RWPE2 (cell line): Measurements from ENCODE around the gene TGM2.

Experiments used
- ATAC-seq: fragments of 200-7000 bp; cut with Tn5 transposase; 3 replicates; pipeline ENCODE4 v1.9.1; 2021; ENCODE audit warnings: low read depth
- DNase-seq: peaks from one replicate; pipeline ENCODE4 v3.0.0-alpha.2; 2020; ENCODE audit warnings: low spot score
- H3K27ac ChIP-seq: fragments of 450-650 bp; 2 replicates; pipeline ENCODE4 v1.5.1; 2017; ENCODE audit warnings: mild to moderate bottlenecking; ENCODE audit not compliant: poor library complexity, severe bottlenecking
- H3K27me3 ChIP-seq: fragments of 250-450 bp; sonication (Bioruptor Pico); 2 replicates; pipeline ENCODE4 v1.5.1; 2021; ENCODE audit warnings: mild to moderate bottlenecking, moderate library complexity; ENCODE audit not compliant: insufficient read depth, poor library complexity, severe bottlenecking
- H3K36me3 ChIP-seq: fragments of 250-450 bp; sonication (Bioruptor Pico); 2 replicates; pipeline ENCODE4 v1.5.1; 2020; ENCODE audit warnings: low read depth, mild to moderate bottlenecking, moderate library complexity
- H3K4me1 ChIP-seq: fragments of 250-450 bp; sonication (Bioruptor Pico); 2 replicates; pipeline ENCODE4 v1.5.1; 2021; ENCODE audit warnings: mild to moderate bottlenecking, moderate library complexity; ENCODE audit not compliant: insufficient read depth, poor library complexity, severe bottlenecking
- H3K4me3 ChIP-seq: fragments of 250-450 bp; sonication (Bioruptor Pico); 2 replicates; pipeline ENCODE4 v1.5.1; 2021; ENCODE audit warnings: mild to moderate bottlenecking, moderate library complexity; ENCODE audit not compliant: severe bottlenecking
- H3K9me3 ChIP-seq: fragments of 250-450 bp; sonication (Bioruptor Pico); 2 replicates; pipeline ENCODE4 v1.5.1; 2021; ENCODE audit warnings: mild to moderate bottlenecking, moderate library complexity; ENCODE audit not compliant: severe bottlenecking
- CTCF ChIP-seq: fragments of 450-650 bp; IDR thresholded peaks from one replicate; pipeline ENCODE4 v1.5.1; 2017; ENCODE audit warnings: mild to moderate bottlenecking, moderate library complexity; ENCODE audit not compliant: poor library complexity, severe bottlenecking

TGM2 gene

DNA sequence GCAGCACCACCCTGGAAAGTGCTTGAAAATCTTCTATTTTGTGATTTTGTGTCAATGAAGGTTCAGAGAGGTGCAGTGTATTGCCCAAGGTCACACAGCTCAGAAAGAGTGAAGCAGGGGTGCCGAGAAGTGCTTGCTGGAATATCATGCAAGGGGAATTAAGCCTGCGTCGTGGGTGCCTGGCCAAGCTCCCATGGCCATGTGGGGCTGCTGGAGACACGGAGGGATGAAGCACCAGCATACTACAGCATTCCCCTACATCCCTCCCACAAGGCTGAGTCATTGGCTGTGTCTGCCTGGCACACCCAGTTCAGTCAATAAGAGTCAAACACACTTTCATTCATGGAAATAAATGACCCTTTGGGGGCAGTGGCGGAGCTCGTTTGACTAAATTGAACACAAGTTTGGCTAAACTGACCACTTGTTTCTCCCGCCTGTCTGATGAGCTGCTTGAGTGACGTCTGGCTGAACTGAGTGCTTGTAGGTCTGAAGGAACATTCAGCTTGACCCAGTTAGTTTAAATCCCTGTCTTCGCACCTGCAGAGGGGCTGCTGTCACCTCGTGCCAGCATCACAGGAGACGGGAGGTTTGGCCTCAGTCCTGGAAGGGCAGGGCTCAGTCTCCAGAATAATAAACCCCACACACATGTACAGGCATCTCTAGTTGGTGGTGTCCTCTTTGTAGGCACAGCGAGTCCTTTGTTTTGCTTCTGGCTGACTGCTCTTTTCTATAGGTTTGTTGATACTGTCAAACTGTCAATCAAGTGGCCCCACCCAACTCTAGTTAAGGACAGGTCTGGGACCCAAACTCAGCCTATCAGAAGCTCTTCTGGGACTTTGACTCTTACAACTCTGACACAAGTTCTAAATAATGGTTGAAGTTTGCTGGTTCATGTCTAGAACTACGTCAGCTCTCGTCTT lies 8.4 kb upstream of the TGM2 start:
- peak; percentile 94 for ATAC-seq
- H3K27ac ChIP-seq, result peak overlapping the region; percentile 97

DNA sequence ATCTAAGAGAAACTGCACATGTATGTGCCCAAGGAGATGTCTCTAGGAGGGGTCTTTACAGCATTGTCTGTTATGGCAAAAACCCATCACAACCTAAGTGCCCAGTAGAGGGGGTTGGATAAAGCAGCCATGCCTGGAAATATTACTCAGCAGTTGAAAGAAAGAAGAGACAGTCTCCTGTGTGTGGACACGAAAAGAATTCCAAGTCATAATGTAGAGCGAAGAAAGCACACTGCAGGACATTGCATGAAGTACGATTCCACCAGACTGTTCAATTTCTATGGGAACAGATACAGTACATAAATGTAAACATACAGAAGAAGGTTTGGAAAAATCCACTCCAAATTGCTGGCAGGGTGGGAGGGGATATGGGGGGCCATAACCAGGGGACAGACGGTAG lies 7.3 kb upstream of the TGM2 start:
- H3K27me3 ChIP-seq, result no peaks in the 10 kb centered on the region
- peaks cover 46% of the 10 kb centered on the region for H3K4me1 ChIP-seq
- DNase-seq, result no peak
- TF ChIP-seq CTCF, result no peak
- no peak overlapping the region for H3K4me3 ChIP-seq
- no peaks in the 10 kb centered on the region for H3K9me3 ChIP-seq
- peak overlapping the region; percentile 97 for H3K27ac ChIP-seq
- ATAC-seq, result no peak
- no peaks in the 10 kb centered on the region for H3K36me3 ChIP-seq

More for the DNA sequence above, 8.4 kb upstream of the TGM2 start:
- Histone ChIP-seq H3K4me1 (peaks cover 35% of the 10 kb centered on the region), H3K27me3 (no peaks in the 10 kb centered on the region), H3K36me3 (no peaks in the 10 kb centered on the region), H3K4me3 (no peak overlapping the region), H3K9me3 (no peaks in the 10 kb centered on the region)
- DNase-seq, result peak; percentile 99
- TF ChIP-seq CTCF, result peak; percentile 97

- TF ChIP-seq CTCF, result no peak
- Histone ChIP-seq H3K9me3 (no peaks in the 10 kb centered on the region), H3K4me1 (peaks cover 54% of the 10 kb centered on the region), H3K4me3 (no peak overlapping the region), H3K27ac (peak overlapping the region; percentile 97), H3K27me3 (no peaks in the 10 kb centered on the region), H3K36me3 (no peaks in the 10 kb centered on the region)
- DNase-seq (no peak), ATAC-seq (no peak)
These were observed 6.6 kb upstream of the TGM2 start for GRCh38 chr20:38171675-38172043.

GRCh38 chr20:38170826-38171674 lies 6.0 kb upstream of the TGM2 start:
- ATAC-seq (no peak), DNase-seq (no peak)
- Histone ChIP-seq H3K27ac (peak overlapping the region; percentile 97), H3K4me3 (no peak overlapping the region), H3K27me3 (no peaks in the 10 kb centered on the region), H3K9me3 (no peaks in the 10 kb centered on the region), H3K36me3 (no peaks in the 10 kb centered on the region), H3K4me1 (peaks cover 60% of the 10 kb centered on the region)
- no peak for TF ChIP-seq CTCF
